ENCODE measurements around the gene RUNX3. TPM values are rescaled to one million over a fixed set of nuclear protein-coding genes. Genes with fewer than 3 reads are reported as not detected.

RUNX3 gene
- total and polyA plus RNA-seq, 2 donors (not counting 3 experiments of a cell fraction or from before 2014, with no cell fraction given), result not detected

DNA sequence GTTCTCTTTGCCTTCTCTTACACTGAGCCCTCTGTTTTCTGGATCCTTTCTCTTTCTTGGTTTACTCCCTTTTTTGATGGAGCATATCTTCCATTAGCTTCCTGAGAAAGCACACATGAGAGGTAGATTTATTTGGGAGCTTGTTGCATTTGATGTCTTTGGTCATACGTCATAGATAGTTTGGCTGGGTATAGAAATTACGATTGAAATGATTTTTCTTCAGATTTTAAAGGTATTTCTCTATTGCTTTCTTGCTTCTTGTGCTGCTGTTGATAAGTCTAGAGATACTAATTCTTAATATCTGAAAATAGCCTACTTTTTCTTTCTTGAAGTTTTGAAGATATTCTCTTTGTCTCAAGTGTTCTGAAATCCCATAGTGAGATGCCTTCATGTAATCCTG, 45.3 kb upstream of the RUNX3 start:
- no peaks in the 10 kb centered on the region for H3K79me2 ChIP-seq (ENCODE audit: control insufficient read depth, insufficient read depth, low read length)
- no peak overlapping the region for H2AFZ ChIP-seq (ENCODE audit: low read depth, low read length)
- BruUV-seq (replicated peaks), result no TSS peak
- FAIRE-seq, result no peak
- no peak for TF ChIP-seq EZH2 (IDR thresholded peaks at IDR 0.05; ENCODE audit: borderline replicate concordance, low read depth, low read length, severe bottlenecking)
- TF ChIP-seq, protein P1, sequence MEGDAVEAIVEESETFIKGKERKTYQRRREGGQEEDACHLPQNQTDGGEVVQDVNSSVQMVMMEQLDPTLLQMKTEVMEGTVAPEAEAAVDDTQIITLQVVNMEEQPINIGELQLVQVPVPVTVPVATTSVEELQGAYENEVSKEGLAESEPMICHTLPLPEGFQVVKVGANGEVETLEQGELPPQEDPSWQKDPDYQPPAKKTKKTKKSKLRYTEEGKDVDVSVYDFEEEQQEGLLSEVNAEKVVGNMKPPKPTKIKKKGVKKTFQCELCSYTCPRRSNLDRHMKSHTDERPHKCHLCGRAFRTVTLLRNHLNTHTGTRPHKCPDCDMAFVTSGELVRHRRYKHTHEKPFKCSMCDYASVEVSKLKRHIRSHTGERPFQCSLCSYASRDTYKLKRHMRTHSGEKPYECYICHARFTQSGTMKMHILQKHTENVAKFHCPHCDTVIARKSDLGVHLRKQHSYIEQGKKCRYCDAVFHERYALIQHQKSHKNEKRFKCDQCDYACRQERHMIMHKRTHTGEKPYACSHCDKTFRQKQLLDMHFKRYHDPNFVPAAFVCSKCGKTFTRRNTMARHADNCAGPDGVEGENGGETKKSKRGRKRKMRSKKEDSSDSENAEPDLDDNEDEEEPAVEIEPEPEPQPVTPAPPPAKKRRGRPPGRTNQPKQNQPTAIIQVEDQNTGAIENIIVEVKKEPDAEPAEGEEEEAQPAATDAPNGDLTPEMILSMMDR (IDR thresholded peaks at IDR 0.05; ENCODE audit: extremely low read depth in 1 of 2, insufficient read depth in 1 of 2, low read depth in 1 of 2, low read length in 2 of 2), result no peak
- TF ChIP-seq POLR2AphosphoS5 (IDR thresholded peaks at IDR 0.05; ENCODE audit: insufficient read depth, low read depth, low read length), result no peak
- no peak for TF ChIP-seq MYC (IDR thresholded peaks at IDR 0.05; ENCODE audit: low read depth, low read length)
- TF ChIP-seq JUN (IDR thresholded peaks at IDR 0.05; ENCODE audit: borderline replicate concordance, insufficient read depth, insufficient read length, low read depth), result no peak
- TF ChIP-seq, protein P2, sequence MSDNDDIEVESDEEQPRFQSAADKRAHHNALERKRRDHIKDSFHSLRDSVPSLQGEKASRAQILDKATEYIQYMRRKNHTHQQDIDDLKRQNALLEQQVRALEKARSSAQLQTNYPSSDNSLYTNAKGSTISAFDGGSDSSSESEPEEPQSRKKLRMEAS (IDR thresholded peaks at IDR 0.05; ENCODE audit: insufficient read depth, insufficient read length), result no peak
- no peak for TF ChIP-seq POLR2A (IDR thresholded peaks at IDR 0.05; ENCODE audit: low read depth, low read length)
- no peak for TF ChIP-seq FOS (IDR thresholded peaks at IDR 0.05; ENCODE audit: borderline replicate concordance, insufficient read depth, low read length)
- TF ChIP-seq GATA2 (IDR thresholded peaks at IDR 0.05; ENCODE audit: insufficient read depth, insufficient read length, low read depth, low read length), result no peak
- no peak overlapping the region for H3K27ac ChIP-seq (ENCODE audit: insufficient read depth, low read depth, low read length)
- no peaks in the 10 kb centered on the region for H3K9me1 ChIP-seq (replicated peaks; ENCODE audit: control insufficient read depth, extremely low read depth, insufficient read depth, low read length)
- no peak overlapping the region for H3K4me3 ChIP-seq (replicated peaks in 1 of 3; ENCODE audit: insufficient read depth in 1 of 3, low read depth in 1 of 3, low read length in 3 of 3)
- no peaks in the 10 kb centered on the region for H3K36me3 ChIP-seq (ENCODE audit: control insufficient read depth in 2 of 2, extremely low read depth in 1 of 2, insufficient read depth in 2 of 2, low read length in 2 of 2)
- no peak overlapping the region for H3K9ac ChIP-seq (replicated peaks; ENCODE audit: extremely low read depth, insufficient read depth, low read length)
- DNase-seq (ENCODE audit: low read depth, low spot score), result no peak
- no peak overlapping the region for H3K4me2 ChIP-seq (ENCODE audit: insufficient read depth, low read length)
- peaks cover 0 to 4% of the 10 kb centered on the region in 2 experiments for H3K27me3 ChIP-seq (ENCODE audit: control insufficient read depth in 2 of 2, insufficient read depth in 2 of 2, low read length in 2 of 2)
- peaks cover 3% of the 10 kb centered on the region for H3K9me3 ChIP-seq (replicated peaks; ENCODE audit: control insufficient read depth, insufficient read depth, low read length)
- no peaks in the 10 kb centered on the region for H3K4me1 ChIP-seq (ENCODE audit: control insufficient read depth, extremely low read depth, insufficient read depth, low read length)
- dilution Hi-C loops (cut with MboI; ENCODE audit: extremely low pct_ligation_motif_present, low sequenced_read_pairs), result no loop called here
- ChIA-PET CTCF (interaction anchor here (1.5 kb wide), 1 partner anchor 11 kb away, joined by 4 read pairs; no protein-coding TSS in a partner anchor), POLR2A (no interaction called here)
- no peaks in the 10 kb centered on the region for H4K20me1 ChIP-seq (replicated peaks; ENCODE audit: control insufficient read depth, extremely low read depth, insufficient read depth, low read length)
- intact Hi-C loops (cut with micrococcal nuclease), result no loop called here
